Esophagus (tissue), 2 donors: ENCODE measurements around the gene SERHL2. TPM values are rescaled to one million over a fixed set of nuclear protein-coding genes. Genes with fewer than 3 reads are reported as not detected.
A peak's percentile ranks its signal among the peaks of the same experiment; 100 is the strongest.

ENCODE experiments used
- H3K27ac ChIP-seq, 2 donors: one replicate each; pipeline ENCODE4 v1.5.1; 2013; ENCODE audit warnings: low read depth in 2 of 2, mild to moderate bottlenecking in 2 of 2, inconsistent platforms in 1 of 2, low read length in 1 of 2, moderate library complexity in 1 of 2
- H3K27me3 ChIP-seq, 2 donors: one replicate each; pipeline ENCODE4 v1.6.1; 2013; ENCODE audit warnings: low read length in 2 of 2, control low read depth in 1 of 2, mild to moderate bottlenecking in 1 of 2; ENCODE audit not compliant: insufficient read depth in 2 of 2, control insufficient read depth in 1 of 2
- H3K36me3 ChIP-seq, 2 donors: one replicate each; pipeline ENCODE4 v1.6.1; 2013; ENCODE audit warnings: low read length in 1 of 2; ENCODE audit not compliant: control insufficient read depth in 2 of 2, insufficient read depth in 2 of 2
- H3K4me1 ChIP-seq, 2 donors: one replicate each; pipeline ENCODE4 v1.6.1; 2013; ENCODE audit warnings: low read length in 1 of 2; ENCODE audit not compliant: control insufficient read depth in 2 of 2, insufficient read depth in 2 of 2
- H3K4me3 ChIP-seq, 2 donors: one replicate each; pipeline ENCODE4 v1.5.1; 2013; ENCODE audit warnings: low read length in 2 of 2, mild to moderate bottlenecking in 2 of 2, low read depth in 1 of 2, moderate library complexity in 1 of 2
- H3K9me3 ChIP-seq, 2 donors: one replicate each; pipeline ENCODE4 v1.6.1; 2013; ENCODE audit warnings: mild to moderate bottlenecking in 2 of 2, low read depth in 1 of 2, low read length in 1 of 2, moderate library complexity in 1 of 2; ENCODE audit not compliant: control insufficient read depth in 2 of 2, insufficient read depth in 1 of 2
- WGBS, 2 donors: extraction: QIAGEN DNeasy Blood & Tissue Kit; methylation state at CpG; one replicate each; pipeline ENCODE4 v1.1.7; 2013; 5-methylcytosine and 5-hydroxymethylcytosine counted together
- polyA plus RNA-seq, 2 donors: library from polyadenylated mRNA; stranded (reverse); fragments of 200-250 nt; gene quantifications; one replicate each; pipeline ENCODE4 v1.2.3, GENCODE V29; 2013
- donor health status: healthy with polysubstance abuse.
- donor health status: Bipolar disorder and iron deficiency.

SERHL2 gene
- polyA plus RNA-seq, 2 donors = 1.5 to 6.0 TPM

- Histone ChIP-seq H3K36me3 (peaks cover 7 to 27% of the 10 kb centered on the region in 2 donors), H3K27me3 (no peaks in the 10 kb centered on the region), H3K27ac (peak overlapping the region; percentile 65 to 67), H3K9me3 (no peaks in the 10 kb centered on the region), H3K4me1 (peaks cover 3 to 17% of the 10 kb centered on the region in 2 donors), H3K4me3 (no peak overlapping the region)
- 90 to 94% methylated on average over 4 of the region's 4 CpGs for WGBS, 2 donors
These were observed 66.3 kb downstream of the SERHL2 start for GRCh38 chr22:42620084-42620483.

DNA sequence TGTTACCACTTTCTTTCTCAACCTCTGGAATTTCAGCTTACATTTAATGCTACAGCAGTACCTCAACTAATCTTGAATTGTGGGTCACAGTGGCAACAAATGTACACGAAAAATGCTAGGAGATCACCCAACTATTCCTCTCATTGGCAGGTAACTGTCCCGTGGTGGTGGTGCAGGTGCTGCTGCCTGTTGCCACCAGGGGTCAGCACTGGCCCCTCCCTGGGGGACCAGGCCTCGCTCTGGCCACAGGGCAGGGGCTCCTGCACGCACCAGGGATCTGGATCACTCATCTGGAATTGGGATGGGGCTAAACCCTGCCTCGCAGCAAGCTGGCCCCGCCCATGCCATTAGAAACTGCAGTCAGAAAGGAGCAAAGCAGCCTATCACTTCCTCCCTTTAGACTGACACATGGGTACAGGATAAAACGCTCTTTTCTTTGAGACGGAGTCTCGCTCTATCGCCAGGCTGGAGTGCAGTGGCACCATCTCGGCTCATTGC lies 67.8 kb downstream of the SERHL2 start:
- Histone ChIP-seq H3K9me3 (no peaks in the 10 kb centered on the region), H3K4me3 (no peak overlapping the region), H3K27me3 (no peaks in the 10 kb centered on the region), H3K36me3 (peaks cover 7 to 35% of the 10 kb centered on the region in 2 donors), H3K4me1 (peaks cover 3 to 17% of the 10 kb centered on the region in 2 donors), H3K27ac (peak overlapping the region; percentile 26 to 65)
- WGBS, 2 donors = 37 to 47% methylated on average over 11 of the region's 11 CpGs

DNA sequence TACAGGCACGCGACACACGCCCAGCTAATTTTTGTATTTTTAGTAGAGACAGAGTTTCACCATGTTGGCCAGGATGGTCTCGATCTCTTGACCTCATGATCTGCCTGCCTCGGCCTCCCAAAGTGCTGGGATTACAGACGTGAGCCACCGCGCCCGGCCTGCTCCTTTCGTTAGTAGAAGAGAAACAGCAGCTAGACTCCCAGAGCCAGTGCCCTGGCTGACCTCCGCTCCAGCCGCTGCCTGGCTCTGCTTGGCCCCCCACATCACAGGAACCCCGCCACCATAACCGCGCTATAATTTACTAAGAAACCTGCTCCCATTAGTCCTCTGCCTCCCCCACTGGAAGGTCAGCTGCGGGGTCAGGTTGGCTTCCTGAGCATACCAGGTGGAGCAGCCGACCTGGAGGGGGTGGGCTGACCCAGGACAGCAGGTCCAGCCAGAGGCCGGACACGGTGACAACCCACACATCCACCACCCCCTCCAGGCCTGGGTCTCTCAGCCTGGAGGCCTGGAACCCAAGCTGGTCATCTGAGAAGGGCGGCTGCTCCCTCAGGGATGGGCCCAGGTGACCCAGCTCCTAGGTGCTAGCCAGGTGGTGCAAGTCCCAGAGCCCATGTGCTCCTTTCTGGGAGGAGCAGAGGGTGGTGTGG lies 68.4 kb downstream of the SERHL2 start:
- H3K9me3 ChIP-seq = no peaks in the 10 kb centered on the region
- H3K27me3 ChIP-seq = no peaks in the 10 kb centered on the region
- peaks cover 7 to 41% of the 10 kb centered on the region in 2 donors for H3K36me3 ChIP-seq
- 88 to 89% methylated on average over 20 of the region's 20 CpGs for WGBS, 2 donors
- peak overlapping the region; percentile 9 to 38 for H3K27ac ChIP-seq
- peaks cover 3 to 16% of the 10 kb centered on the region in 2 donors for H3K4me1 ChIP-seq
- no peak overlapping the region for H3K4me3 ChIP-seq

DNA sequence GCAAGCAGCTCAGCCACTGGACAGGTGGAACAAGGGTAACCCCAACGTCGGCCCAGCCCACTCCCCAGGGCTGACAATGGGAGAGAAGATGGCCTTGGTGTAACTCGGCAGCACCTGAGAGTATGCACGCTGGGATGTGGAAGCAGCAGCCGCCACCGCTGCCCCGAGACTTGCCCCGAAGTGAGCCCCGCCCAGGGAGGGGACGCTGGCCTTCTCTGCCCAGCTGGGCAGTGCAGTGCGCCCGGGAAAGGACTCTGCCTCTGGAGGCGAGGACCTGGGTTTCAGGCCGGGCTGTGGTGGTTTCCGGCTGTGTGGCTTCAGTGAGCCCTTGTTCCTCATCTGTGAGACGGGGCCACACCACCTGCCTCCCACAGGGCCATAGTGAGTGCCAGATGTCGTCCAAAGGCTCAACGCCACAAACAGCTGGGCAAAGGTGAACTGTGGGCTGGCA lies 69.6 kb downstream of the SERHL2 start:
- 64 to 76% methylated on average over 18 of the region's 18 CpGs for WGBS, 2 donors
- H3K4me3 ChIP-seq = no peak overlapping the region
- peak overlapping the region in 1 of 2 donors; percentile 14 for H3K27ac ChIP-seq
- H3K36me3 ChIP-seq = peaks cover 7 to 52% of the 10 kb centered on the region in 2 donors
- no peaks in the 10 kb centered on the region for H3K27me3 ChIP-seq
- no peaks in the 10 kb centered on the region for H3K9me3 ChIP-seq
- H3K4me1 ChIP-seq = peaks cover 3 to 14% of the 10 kb centered on the region in 2 donors

Other genes with a start within 250 kb of the SERHL2 start
- under 1 TPM; 0.24 to 0.28 TPM for gene NFAM1, start 121.6 kb upstream of the SERHL2 start, polyA plus RNA-seq
- 10 to 100 TPM in 1 of 2 donors, 1 to 10 TPM in 1; 8.8 to 19.0 TPM for gene RRP7A, start 34.2 kb upstream of the SERHL2 start, polyA plus RNA-seq
- 10 to 100 TPM; 20.0 to 28.7 TPM for gene POLDIP3, start 60.9 kb downstream of the SERHL2 start, polyA plus RNA-seq
- gene ATP5MGL, start 86.6 kb downstream of the SERHL2 start, polyA plus RNA-seq = under 1 TPM in 1 of 2 donors, not detected in 1; 0.31 TPM
- 100 to 1,000 TPM in 1 of 2 donors, 10 to 100 TPM in 1; 52.7 to 112 TPM for gene CYB5R3, start 95.4 kb downstream of the SERHL2 start, polyA plus RNA-seq
- 10 to 100 TPM; 19.3 to 50.3 TPM for gene A4GALT, start 166.9 kb downstream of the SERHL2 start, polyA plus RNA-seq